Bronchus fibroblast of lung (primary cell): ENCODE data around the gene SLC12A7. TPM values are rescaled to one million over a fixed set of nuclear protein-coding genes. Genes with fewer than 3 reads are reported as not detected.

Source experiments
- total RNA-seq: library from RNA; depleted of rRNA; stranded (reverse); fragments of >200 nt; gene quantifications from 2 replicates; pipeline ENCODE4 v1.2.3, GENCODE V29; 2015

SLC12A7 gene
- 4.7 and 5.5 TPM in 2 replicates for total RNA-seq

GRCh38 chr5:1111727-1112289 lies at the start of gene SLC12A7:
SLC12A7 (minus strand) TSS chr5:1112063; CDS start chr5:1111991, 72 bp downstream.

GRCh38 chr5:1008451-1009358 lies 103.2 kb downstream of the SLC12A7 start, which contains the start of gene NKD2:
NKD2 (plus strand) TSS chr5:1008802; CDS start chr5:1009058, 256 bp downstream.

Other genes starting within 250 kb of the SLC12A7 start
- 34.5 and 35.6 TPM in 2 replicates for gene BRD9, start 219.3 kb downstream of the SLC12A7 start, total RNA-seq
- 53.3 and 54.0 TPM in 2 replicates for gene TRIP13, start 219.2 kb downstream of the SLC12A7 start, total RNA-seq
- 0.30 and 1.8 TPM in 2 replicates for gene NKD2, start 103.3 kb downstream of the SLC12A7 start, total RNA-seq
- not detected in 2 replicates for gene SLC6A19, start 89.5 kb upstream of the SLC12A7 start, total RNA-seq
- not detected in 2 replicates for gene SLC6A18, start 113.3 kb upstream of the SLC12A7 start, total RNA-seq
- not detected in 2 replicates for gene TERT, start 183.0 kb upstream of the SLC12A7 start, total RNA-seq
- gene CLPTM1L, start 233.0 kb upstream of the SLC12A7 start, total RNA-seq = 76.2 and 80.4 TPM in 2 replicates